ENCODE data around the gene ALAS1. TPM values are rescaled to one million over a fixed set of nuclear protein-coding genes. Genes with fewer than 3 reads are reported as not detected.

Gene ALAS1
- total and polyA plus RNA-seq, 2 donors (not counting 3 experiments of a cell fraction or from before 2014, with no cell fraction given): 45.1 to 72.1 TPM

DNA sequence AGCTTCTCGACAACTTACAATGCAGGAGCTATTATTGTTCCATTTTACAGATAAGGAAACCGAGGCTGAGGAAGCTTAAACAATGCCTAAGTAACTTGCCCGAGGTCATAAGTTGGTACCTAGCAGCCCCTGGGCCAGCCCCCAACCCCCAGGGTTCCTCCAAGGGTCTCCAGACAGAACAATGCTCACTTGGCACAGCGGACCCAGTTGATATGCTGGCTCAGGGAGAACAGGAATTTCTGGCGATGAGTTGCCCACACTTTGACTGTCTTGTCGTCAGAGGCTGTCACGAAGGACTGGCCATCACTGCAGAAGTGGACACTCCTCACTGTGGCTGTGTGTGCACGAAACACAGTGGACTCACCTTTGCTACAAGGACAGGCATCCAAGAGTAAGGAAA is 48.9 kb upstream of the ALAS1 start:
- peaks cover 0 to 11% of the 10 kb centered on the region in 2 experiments for H3K36me3 ChIP-seq (ENCODE audit: control insufficient read depth in 2 of 2, extremely low read depth in 1 of 2, insufficient read depth in 2 of 2, low read length in 2 of 2)
- intact Hi-C loops (cut with micrococcal nuclease): no loop called here
- ChIA-PET POLR2A (no interaction called here), CTCF (interaction anchor here (1.1 to 1.6 kb wide), 3 partner anchors 96 to 148 kb away, joined by 3 to 12 read pairs (median 4); no protein-coding TSS in a partner anchor)
- no peak overlapping the region for H3K27ac ChIP-seq (ENCODE audit: insufficient read depth, low read depth, low read length)
- H3K4me1 ChIP-seq (ENCODE audit: control insufficient read depth, extremely low read depth, insufficient read depth, low read length): peaks cover 10% of the 10 kb centered on the region
- dilution Hi-C loops (cut with MboI; ENCODE audit: extremely low pct_ligation_motif_present, low sequenced_read_pairs): loop anchor here (10.0 kb wide), 1 partner anchor 154 kb away; the partner anchor contains the start of gene RPL29
- H3K4me3 ChIP-seq (replicated peaks in 1 of 3; ENCODE audit: insufficient read depth in 1 of 3, low read depth in 1 of 3, low read length in 3 of 3): no peak overlapping the region
- FAIRE-seq (no peak), DNase-seq (ENCODE audit: low read depth, low spot score) (no peak)
- no peaks in the 10 kb centered on the region for H3K27me3 ChIP-seq (ENCODE audit: control insufficient read depth in 2 of 2, insufficient read depth in 2 of 2, low read length in 2 of 2)
- H3K9ac ChIP-seq (replicated peaks; ENCODE audit: extremely low read depth, insufficient read depth, low read length): no peak overlapping the region
- H4K20me1 ChIP-seq (replicated peaks; ENCODE audit: control insufficient read depth, extremely low read depth, insufficient read depth, low read length): no peaks in the 10 kb centered on the region
- TF ChIP-seq EZH2 (IDR thresholded peaks at IDR 0.05; ENCODE audit: borderline replicate concordance, low read depth, low read length, severe bottlenecking): no peak
- no peak for TF ChIP-seq POLR2AphosphoS5 (IDR thresholded peaks at IDR 0.05; ENCODE audit: insufficient read depth, low read depth, low read length)
- no peak for TF ChIP-seq POLR2A (IDR thresholded peaks at IDR 0.05; ENCODE audit: low read depth, low read length)
- TF ChIP-seq, protein P1, sequence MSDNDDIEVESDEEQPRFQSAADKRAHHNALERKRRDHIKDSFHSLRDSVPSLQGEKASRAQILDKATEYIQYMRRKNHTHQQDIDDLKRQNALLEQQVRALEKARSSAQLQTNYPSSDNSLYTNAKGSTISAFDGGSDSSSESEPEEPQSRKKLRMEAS (IDR thresholded peaks at IDR 0.05; ENCODE audit: insufficient read depth, insufficient read length): no peak
- TF ChIP-seq GATA2 (IDR thresholded peaks at IDR 0.05; ENCODE audit: insufficient read depth, insufficient read length, low read depth, low read length): no peak
- no peak for TF ChIP-seq MYC (IDR thresholded peaks at IDR 0.05; ENCODE audit: low read depth, low read length)
- TF ChIP-seq JUN (IDR thresholded peaks at IDR 0.05; ENCODE audit: borderline replicate concordance, insufficient read depth, insufficient read length, low read depth): no peak
- TF ChIP-seq FOS (IDR thresholded peaks at IDR 0.05; ENCODE audit: borderline replicate concordance, insufficient read depth, low read length): no peak
- TF ChIP-seq, protein P2, sequence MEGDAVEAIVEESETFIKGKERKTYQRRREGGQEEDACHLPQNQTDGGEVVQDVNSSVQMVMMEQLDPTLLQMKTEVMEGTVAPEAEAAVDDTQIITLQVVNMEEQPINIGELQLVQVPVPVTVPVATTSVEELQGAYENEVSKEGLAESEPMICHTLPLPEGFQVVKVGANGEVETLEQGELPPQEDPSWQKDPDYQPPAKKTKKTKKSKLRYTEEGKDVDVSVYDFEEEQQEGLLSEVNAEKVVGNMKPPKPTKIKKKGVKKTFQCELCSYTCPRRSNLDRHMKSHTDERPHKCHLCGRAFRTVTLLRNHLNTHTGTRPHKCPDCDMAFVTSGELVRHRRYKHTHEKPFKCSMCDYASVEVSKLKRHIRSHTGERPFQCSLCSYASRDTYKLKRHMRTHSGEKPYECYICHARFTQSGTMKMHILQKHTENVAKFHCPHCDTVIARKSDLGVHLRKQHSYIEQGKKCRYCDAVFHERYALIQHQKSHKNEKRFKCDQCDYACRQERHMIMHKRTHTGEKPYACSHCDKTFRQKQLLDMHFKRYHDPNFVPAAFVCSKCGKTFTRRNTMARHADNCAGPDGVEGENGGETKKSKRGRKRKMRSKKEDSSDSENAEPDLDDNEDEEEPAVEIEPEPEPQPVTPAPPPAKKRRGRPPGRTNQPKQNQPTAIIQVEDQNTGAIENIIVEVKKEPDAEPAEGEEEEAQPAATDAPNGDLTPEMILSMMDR (IDR thresholded peaks at IDR 0.05; ENCODE audit: extremely low read depth in 1 of 2, insufficient read depth in 1 of 2, low read depth in 1 of 2, low read length in 2 of 2): no peak
- H3K9me3 ChIP-seq (replicated peaks; ENCODE audit: control insufficient read depth, insufficient read depth, low read length): no peaks in the 10 kb centered on the region
- no peak overlapping the region for H3K4me2 ChIP-seq (ENCODE audit: insufficient read depth, low read length)
- no peak overlapping the region for H2AFZ ChIP-seq (ENCODE audit: low read depth, low read length)
- H3K79me2 ChIP-seq (ENCODE audit: control insufficient read depth, insufficient read depth, low read length): peaks cover 3% of the 10 kb centered on the region
- H3K9me1 ChIP-seq (replicated peaks; ENCODE audit: control insufficient read depth, extremely low read depth, insufficient read depth, low read length): no peaks in the 10 kb centered on the region
- BruUV-seq (replicated peaks): no TSS peak
